Fibroblast of skin of abdomen (primary cell): ENCODE results near the gene SCN4A. TPM values are rescaled to one million over a fixed set of nuclear protein-coding genes. Genes with fewer than 3 reads are reported as not detected.
"Not testable (repeated sequence)": the region's sequence is repeated elsewhere in the genome, so short reads cannot be mapped to it uniquely, and the experiment has no call there.

ENCODE experiments used
- DNase-seq: peaks from one replicate; pipeline ENCODE4 v3.0.0-alpha.2; 2013
- polyA plus RNA-seq, 2 experiments: library from polyadenylated mRNA; unstranded; fragments of 120-200 nt; gene quantifications; one replicate each; pipeline ENCODE4 v1.2.1, GENCODE V29; 2013; ENCODE audit not compliant: insufficient read length in 2 of 2

The SCN4A gene
- 0.14 TPM for polyA plus RNA-seq (2013, experiment 1 of 2; ENCODE audit: insufficient read length)
- 0.19 TPM for polyA plus RNA-seq (2013, experiment 2 of 2; ENCODE audit: insufficient read length)

- no peak for DNase-seq
Observed at GRCh38 chr17:63972796-63973195, at the start of gene SCN4A. TSS of gene SCN4A (minus strand) at chr17:63972918. CDS start at chr17:63972841, 77 bp downstream.

DNA sequence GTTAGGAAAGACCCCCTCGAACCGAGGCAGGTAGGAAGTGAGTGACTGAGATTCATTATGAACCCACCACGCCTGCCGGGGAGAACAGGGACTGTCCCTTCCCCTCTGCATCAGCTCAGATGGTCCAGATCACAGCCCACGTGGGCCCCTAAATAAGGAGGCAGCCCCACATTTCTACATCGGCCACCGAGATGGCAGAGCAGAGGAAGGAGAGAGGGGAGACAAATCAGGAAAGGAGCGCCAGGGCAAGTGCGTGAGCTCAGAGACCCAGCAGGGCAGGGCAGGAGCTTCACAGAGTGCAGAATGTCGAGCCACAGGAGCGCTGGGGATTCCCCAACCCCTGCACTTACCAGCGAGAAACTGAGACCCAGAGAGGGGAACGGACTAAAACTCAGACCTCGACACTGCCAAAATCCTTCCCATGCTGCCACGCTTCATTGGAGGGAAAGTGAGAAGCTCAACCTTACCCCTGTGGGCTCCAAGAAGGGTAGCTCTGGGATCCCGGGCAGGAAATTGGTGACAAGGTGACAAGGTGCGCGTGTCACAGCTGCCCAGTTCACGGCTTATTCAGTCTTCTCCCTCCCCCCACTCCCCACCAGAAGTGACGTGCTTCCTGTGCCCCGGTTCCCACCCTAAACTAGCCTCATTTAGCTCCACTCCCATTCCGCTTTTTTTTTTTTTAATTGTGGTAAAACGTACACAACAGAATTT, 47.5 kb upstream of the SCN4A start, which contains the start of gene ICAM2:
Gene ICAM2 (minus strand): TSS at position 578 of the 711 bp plus-strand sequence. CDS start 13,942 bp downstream, outside the sequence.
- DNase-seq: no peak

DNA sequence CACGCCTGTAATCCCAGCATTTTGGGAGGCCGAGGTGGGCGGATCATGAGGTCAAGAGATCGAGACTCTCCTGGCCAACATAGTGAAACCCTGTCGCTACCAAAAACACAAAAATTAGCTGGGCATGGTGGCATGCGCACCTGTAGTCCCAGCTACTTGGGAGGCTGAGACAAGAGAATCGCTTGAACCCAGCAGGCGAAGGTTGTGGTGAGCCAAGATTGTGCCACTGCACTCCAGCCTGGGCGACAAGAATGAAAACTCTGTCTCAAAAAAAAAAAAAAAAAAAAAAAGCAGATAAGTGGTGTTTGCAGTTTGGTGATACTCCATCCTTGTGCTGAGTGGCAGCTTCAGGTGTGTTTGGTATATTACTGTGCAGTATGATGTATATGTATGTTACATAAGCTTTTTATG, 46.8 kb upstream of the SCN4A start:
- DNase-seq: not testable (repeated sequence)

- no peak for DNase-seq
Observed at GRCh38 chr17:64017381-64017980, 44.8 kb upstream of the SCN4A start.

GRCh38 chr17:64016974-64017373, 44.3 kb upstream of the SCN4A start:
- DNase-seq: no peak

- DNase-seq: no peak
Observed at GRCh38 chr17:64016231-64016784, 43.6 kb upstream of the SCN4A start.

- no peak for DNase-seq
Observed at GRCh38 chr17:64015447-64015846, 42.7 kb upstream of the SCN4A start.

- DNase-seq: no peak
Observed at GRCh38 chr17:64009571-64010402, 37.1 kb upstream of the SCN4A start.

DNA sequence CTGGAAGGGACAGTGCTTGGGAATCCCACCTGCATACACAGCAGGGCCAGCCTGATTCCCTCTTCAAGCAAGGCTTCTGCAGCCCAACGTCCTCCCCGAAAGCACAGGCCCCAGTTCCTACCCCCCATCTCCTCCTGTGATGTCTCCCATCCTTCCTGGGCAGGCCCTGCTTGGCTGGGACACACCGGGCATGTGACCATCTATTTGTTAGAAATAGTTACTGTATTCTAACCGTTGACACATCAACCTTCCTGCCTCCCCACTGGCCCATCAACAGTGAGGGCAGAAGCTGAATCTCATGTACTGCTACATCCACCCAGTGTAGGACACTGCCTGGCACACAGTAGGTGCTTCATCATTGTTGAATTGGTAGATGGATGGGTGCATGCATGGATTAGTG, 36.1 kb upstream of the SCN4A start:
- no peak for DNase-seq

DNA sequence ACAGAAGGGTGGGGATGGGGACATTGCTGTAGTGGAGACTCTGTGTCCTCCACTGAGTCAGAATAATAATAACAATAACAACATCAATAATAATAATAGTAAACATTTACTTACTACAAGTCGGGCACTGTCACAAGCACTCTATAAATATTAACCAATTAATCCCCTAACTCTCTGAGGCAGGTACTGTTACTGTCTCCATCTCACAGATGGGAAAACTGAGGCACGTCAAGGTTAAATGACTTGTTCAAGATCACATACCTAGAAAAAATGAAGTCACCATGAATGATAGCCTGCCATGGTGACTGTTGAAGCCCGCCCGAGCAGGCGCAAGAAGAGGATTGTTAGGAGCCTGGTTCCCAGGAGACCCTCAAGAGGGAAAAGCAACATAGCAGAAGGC, 35.6 kb upstream of the SCN4A start:
- no peak for DNase-seq

- DNase-seq: no peak
Observed at GRCh38 chr17:64007838-64008282, 35.1 kb upstream of the SCN4A start.

GRCh38 chr17:64007089-64007837, 34.5 kb upstream of the SCN4A start:
- DNase-seq: not testable (repeated sequence)

DNA sequence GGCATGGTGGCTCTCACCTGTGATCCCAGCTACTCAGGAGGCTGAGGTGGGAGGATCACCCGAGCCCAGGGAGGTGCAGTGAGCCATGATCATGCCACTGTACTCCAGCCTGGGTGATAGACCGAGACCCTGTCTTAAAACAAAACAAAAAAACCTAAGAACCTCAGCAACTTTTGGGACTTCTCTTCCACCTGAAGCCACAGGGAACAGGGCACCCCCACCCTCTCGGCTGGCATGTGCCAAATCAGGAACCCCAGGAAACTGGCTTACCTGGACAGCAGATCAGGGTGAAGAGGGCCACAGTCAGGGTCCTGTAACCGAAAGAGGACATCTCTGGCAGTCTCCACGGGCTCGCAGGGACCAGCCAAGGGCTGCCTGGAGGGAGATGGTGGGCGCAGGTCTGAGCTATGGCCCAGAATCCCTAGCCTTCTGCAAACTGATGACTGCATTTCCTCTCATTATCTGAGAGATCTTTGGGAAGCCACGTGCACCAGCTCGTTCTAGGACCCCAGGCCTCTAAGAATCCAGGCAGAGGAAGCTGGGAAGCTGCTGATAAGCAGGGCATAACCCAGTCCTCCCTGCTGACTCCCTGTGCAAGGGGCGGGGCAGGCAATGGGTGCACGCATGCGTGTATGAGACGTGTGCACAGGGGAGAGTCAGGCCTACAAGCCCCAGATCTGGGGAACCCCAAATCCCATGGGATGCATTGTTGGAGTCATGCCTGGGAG, 33.8 kb upstream of the SCN4A start:
- no peak for DNase-seq

GRCh38 chr17:64005734-64006167, 33.0 kb upstream of the SCN4A start:
- DNase-seq: no peak

- DNase-seq: no peak
Observed at GRCh38 chr17:64004903-64005733, 32.4 kb upstream of the SCN4A start.

- DNase-seq: no peak
Observed at GRCh38 chr17:64004218-64004770, 31.6 kb upstream of the SCN4A start.

DNA sequence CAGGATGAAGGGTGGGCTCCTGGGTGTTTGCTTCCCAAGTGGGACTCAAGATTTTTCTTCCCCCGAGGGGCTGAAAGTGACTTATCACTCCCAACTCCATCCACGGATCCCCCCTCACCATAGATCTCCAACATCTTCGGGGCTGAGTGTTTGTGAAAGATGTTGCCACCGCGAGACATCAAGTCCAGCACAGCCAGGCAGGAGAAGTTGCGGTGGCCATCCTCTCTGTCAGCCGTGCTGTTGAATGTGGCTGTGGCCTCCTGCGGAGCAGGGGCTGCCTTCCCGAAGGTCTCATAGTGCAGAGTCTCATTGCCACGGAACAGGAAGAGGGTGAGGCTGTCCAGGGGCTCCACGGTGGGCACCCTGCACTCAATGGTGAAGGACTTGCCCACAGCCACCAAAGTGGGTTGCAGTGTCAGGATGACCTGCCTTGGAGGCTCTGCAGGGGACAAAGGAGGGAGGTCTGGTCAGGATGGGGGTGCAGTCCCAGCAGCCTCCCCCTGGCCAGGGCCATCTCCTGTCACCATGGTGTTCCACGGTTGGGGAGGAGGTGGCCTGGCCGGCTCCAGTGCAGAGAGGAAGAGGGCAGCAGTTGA, 30.9 kb upstream of the SCN4A start:
- no peak for DNase-seq

- no peak for DNase-seq
Observed at GRCh38 chr17:64002658-64003525, 30.2 kb upstream of the SCN4A start.
